BLaER1 treated with 17β-estradiol and CSF1 and Interleukin-3, amounts not matched to agents 10 nM and 100 nM (cell line): ENCODE results near the gene DAPK2.

Source experiments
- H3K27ac ChIP-seq, 11 experiments: shearing (Covaris generic); formaldehyde crosslinking; 2 replicates each; pipeline ENCODE4 v1.8.1; 2022
- H3K27me3 ChIP-seq, 11 experiments: shearing (Covaris generic); formaldehyde crosslinking; 2 replicates each; pipeline ENCODE4 v1.8.1; 2022
- H3K36me3 ChIP-seq, 11 experiments: shearing (Covaris generic); formaldehyde crosslinking; 2 replicates each; pipeline ENCODE4 v1.8.1; 2022
- H3K4me1 ChIP-seq, 10 experiments: shearing (Covaris generic); formaldehyde crosslinking; 2 replicates each; pipeline ENCODE4 v1.8.1; 2022
- H3K4me2 ChIP-seq, 11 experiments: shearing (Covaris generic); formaldehyde crosslinking; 2 replicates each; pipeline ENCODE4 v1.8.1; 2022
- H3K4me3 ChIP-seq, 10 experiments: shearing (Covaris generic); formaldehyde crosslinking; 2 replicates each; pipeline ENCODE4 v1.8.1; 2022
- H3K9ac ChIP-seq, 11 experiments: shearing (Covaris generic); formaldehyde crosslinking; 2 replicates each; pipeline ENCODE4 v1.8.1; 2022
- H3K9me3 ChIP-seq, 11 experiments: shearing (Covaris generic); formaldehyde crosslinking; replicated peaks in 1 of 11; 2 replicates each; pipeline ENCODE4 v1.8.1; 2022
- H4K20me1 ChIP-seq, 11 experiments: shearing (Covaris generic); formaldehyde crosslinking; 2 replicates each; pipeline ENCODE4 v1.8.1; 2022
- Cebpa-rat ChIP-seq, 11 experiments: shearing (Covaris generic); IDR thresholded peaks; 2 replicates each; pipeline ENCODE4 v1.8.1; 2022

Gene DAPK2

DNA sequence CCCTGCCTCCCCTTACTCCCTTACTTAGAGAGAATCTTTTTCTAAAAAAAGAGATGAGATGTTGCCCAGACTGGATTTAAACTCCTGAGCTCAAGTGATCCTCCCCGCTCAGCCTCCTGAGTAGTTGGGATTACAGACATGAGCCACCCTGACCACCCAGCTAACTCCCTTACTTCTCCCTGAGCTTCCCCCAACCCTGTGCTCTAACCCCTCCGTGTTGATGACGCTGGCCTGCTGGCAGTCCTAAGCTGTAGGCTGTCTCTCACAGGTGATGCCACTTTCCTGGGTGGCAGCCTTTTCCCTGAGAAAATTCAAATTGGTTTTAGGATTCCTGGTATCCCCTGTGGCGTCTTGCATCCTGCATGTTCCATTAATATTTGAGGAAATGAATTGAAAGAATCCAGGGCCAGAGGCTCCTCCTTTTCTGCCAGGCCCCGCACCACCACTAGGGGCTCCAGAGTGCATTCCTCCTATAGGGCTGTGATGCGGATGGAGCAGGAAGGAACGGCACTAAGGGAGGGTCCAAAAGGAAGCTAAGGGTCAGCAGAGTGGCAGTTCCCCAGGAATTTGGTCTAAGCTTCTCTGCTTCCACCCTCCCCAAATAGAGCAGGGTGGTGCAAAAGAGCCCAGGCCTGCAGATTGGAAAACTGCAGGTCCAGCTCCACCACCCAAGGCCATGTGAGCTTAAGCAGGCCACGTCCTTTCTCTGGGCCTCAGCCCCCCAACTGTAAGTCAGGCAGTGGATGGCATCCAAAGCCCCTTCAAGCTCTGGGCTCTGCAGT is 101.1 kb downstream of the DAPK2 start:
- Histone ChIP-seq H3K4me3 (no peak overlapping the region), H3K4me2 (no peak overlapping the region), H3K27me3 (no peaks in the 10 kb centered on the region), H3K9ac (no peak overlapping the region), H3K4me1 (peaks cover 10 to 18% (median 14%) of the 10 kb centered on the region in 10 experiments), H3K27ac (no peak overlapping the region), H3K9me3 (no peaks in the 10 kb centered on the region), H3K36me3 (no peaks in the 10 kb centered on the region), H4K20me1 (no peaks in the 10 kb centered on the region)
- no peak for TF ChIP-seq Cebpa-rat (IDR thresholded peaks at IDR 0.05)

GRCh38 chr15:63944681-63944955 is 101.7 kb downstream of the DAPK2 start:
- Histone ChIP-seq H3K9ac (no peak overlapping the region), H3K36me3 (no peaks in the 10 kb centered on the region), H3K27ac (no peak overlapping the region), H3K27me3 (no peaks in the 10 kb centered on the region), H3K9me3 (no peaks in the 10 kb centered on the region), H3K4me2 (no peak overlapping the region), H3K4me3 (no peak overlapping the region), H4K20me1 (no peaks in the 10 kb centered on the region), H3K4me1 (peaks cover 11 to 23% (median 19%) of the 10 kb centered on the region in 10 experiments)
- TF ChIP-seq Cebpa-rat (IDR thresholded peaks at IDR 0.05): no peak

DNA sequence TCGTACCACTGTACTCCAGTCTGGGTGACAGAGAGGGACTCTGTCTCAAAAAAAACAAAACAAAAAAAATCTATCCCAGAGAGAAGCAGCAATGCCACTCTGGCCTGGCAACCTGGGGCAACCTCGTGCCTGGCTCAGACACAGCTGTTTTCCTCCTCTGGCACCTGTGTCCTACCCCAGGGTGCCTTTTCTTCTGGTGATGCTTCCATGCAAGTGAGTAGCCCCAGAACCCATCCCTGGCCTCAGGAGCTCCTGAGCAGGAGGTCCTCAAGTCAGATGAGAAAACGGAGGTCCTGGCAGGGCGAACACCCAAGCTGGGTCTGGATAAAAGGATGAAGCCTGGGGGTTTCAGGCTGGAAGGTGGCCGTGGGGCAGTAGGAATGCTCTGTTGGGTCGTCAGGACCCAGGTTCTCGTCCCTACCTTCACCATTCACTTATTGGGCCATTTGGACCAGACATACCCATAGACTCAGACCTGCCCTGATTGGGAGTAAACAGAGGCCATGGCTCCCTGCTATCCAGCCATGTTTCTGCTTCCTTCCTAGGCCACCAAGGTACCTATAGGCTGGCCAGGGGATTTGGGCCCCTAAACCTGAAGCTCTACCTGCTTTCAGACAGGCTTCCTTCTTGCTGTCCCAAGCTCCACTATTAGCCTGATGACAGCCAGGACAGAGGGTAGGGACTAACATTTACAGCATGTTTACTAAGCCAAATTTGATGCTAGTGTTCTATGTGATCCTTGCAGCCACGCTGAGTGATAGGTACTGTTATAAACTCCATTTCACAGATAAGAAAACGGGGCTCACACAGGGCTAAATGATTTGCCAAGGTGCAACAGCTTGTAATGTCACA is 102.2 kb downstream of the DAPK2 start:
- Histone ChIP-seq H3K27me3 (no peaks in the 10 kb centered on the region), H3K4me3 (no peak overlapping the region), H3K4me1 (peaks cover 12 to 23% (median 19%) of the 10 kb centered on the region in 10 experiments), H3K27ac (no peak overlapping the region), H3K9me3 (no peaks in the 10 kb centered on the region), H3K9ac (no peak overlapping the region), H3K36me3 (no peaks in the 10 kb centered on the region), H3K4me2 (no peak overlapping the region), H4K20me1 (no peaks in the 10 kb centered on the region)
- no peak for TF ChIP-seq Cebpa-rat (IDR thresholded peaks at IDR 0.05)

- H3K27ac ChIP-seq: no peak overlapping the region
- no peaks in the 10 kb centered on the region for H4K20me1 ChIP-seq
- H3K4me3 ChIP-seq: no peak overlapping the region
- no peaks in the 10 kb centered on the region for H3K27me3 ChIP-seq
- no peak for TF ChIP-seq Cebpa-rat (IDR thresholded peaks at IDR 0.05)
- no peaks in the 10 kb centered on the region for H3K36me3 ChIP-seq
- no peak overlapping the region for H3K9ac ChIP-seq
- peaks cover 17 to 28% (median 24%) of the 10 kb centered on the region in 10 experiments for H3K4me1 ChIP-seq
- no peak overlapping the region for H3K4me2 ChIP-seq
- no peaks in the 10 kb centered on the region for H3K9me3 ChIP-seq
These were observed 103.6 kb downstream of the DAPK2 start for GRCh38 chr15:63942486-63943365.

DNA sequence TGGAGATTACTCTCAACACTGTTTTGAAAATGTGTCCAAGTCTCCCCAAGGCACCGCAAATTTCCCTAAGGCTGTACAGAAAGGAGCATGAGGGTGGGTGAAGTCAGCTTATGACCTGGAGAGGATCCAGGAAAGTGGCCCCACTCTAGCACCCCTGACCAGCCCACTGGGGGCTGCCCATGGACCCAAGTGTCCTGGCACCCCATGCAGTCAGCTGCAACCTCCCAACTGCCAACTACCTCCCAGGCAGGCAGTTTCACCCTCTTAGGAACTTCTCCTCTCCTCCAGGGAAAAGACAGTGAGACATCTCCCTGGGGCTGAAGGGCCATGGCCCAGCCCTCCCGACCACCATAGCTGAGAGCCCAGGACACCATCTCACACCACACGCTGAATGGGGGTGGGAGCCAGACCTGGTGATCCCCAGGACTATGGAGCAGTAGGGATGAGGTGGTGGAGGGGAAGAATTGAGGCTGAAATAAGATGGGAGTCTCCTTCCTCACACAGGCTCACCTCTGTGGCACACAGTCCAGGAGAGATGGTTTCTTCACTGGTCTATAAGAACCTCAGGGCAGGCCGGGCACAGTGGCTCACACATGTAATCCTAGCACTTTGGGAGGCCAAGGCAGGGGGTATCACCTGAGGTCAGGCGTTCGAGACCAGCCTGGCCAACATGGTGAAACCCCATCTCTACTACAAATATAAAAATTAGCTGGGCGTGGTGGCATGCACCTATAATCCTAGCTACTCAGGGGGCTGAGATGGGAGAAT is 104.4 kb downstream of the DAPK2 start:
- Histone ChIP-seq H3K27ac (no peak overlapping the region), H3K27me3 (no peaks in the 10 kb centered on the region), H3K36me3 (no peaks in the 10 kb centered on the region), H3K4me2 (no peak overlapping the region), H4K20me1 (no peaks in the 10 kb centered on the region), H3K9ac (no peak overlapping the region), H3K4me1 (peaks cover 17 to 33% (median 26%) of the 10 kb centered on the region in 10 experiments), H3K9me3 (no peaks in the 10 kb centered on the region), H3K4me3 (no peak overlapping the region)
- TF ChIP-seq Cebpa-rat (IDR thresholded peaks at IDR 0.05): no peak

DNA sequence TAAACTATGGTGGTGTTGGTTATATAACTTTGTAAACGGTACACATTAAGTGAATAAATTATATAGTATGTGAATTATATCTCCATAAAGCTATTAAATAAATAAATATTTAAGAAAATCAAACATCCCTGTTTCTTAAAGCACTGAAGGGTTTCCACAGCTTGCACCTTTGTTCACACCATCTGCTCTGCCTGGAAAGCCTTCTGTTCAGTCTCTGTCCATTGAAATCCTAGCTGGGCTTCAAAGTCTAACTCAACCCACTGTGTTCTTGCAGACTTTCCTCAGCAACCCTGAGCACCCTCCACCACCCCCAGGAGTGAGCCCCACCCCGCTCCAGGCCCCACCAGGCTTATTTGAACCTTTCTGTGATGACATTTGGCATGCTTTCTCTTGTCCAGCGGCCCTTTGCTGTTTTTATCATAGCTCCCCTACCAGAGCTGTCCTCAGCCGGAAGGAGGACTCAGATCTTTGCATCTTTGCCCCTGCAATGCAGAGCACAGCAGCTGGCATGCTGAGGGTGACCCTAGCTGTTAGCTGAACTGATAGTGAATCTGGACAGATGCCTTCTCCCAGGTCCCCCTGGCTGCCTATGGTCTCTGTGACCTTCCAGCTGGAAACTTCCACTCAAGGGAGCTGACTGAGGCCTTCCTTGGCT is 105.2 kb downstream of the DAPK2 start:
- TF ChIP-seq Cebpa-rat (IDR thresholded peaks at IDR 0.05): no peak
- Histone ChIP-seq H3K9me3 (no peaks in the 10 kb centered on the region), H3K4me2 (no peak overlapping the region), H3K9ac (no peak overlapping the region), H3K4me3 (no peak overlapping the region), H3K36me3 (no peaks in the 10 kb centered on the region), H3K4me1 (peaks cover 17 to 33% (median 26%) of the 10 kb centered on the region in 10 experiments), H3K27me3 (no peaks in the 10 kb centered on the region), H4K20me1 (no peaks in the 10 kb centered on the region), H3K27ac (no peak overlapping the region)

GRCh38 chr15:63939531-63940130 is 106.7 kb downstream of the DAPK2 start:
- Histone ChIP-seq H3K4me3 (no peak overlapping the region), H3K9ac (peak overlapping the region in 2 of 11 experiments; percentile 25 to 35; a peak in 1 of 22 replicates), H4K20me1 (no peaks in the 10 kb centered on the region), H3K4me1 (peaks cover 17 to 33% (median 26%) of the 10 kb centered on the region in 10 experiments), H3K27me3 (no peaks in the 10 kb centered on the region), H3K27ac (peak overlapping the region in 4 of 11 experiments; percentile 33 to 60 (median 47); a peak in 8 of 22 replicates), H3K4me2 (peak overlapping the region; percentile 65 to 95 (median 80); a peak in 20 of 22 replicates), H3K9me3 (no peaks in the 10 kb centered on the region), H3K36me3 (no peaks in the 10 kb centered on the region)
- no peak for TF ChIP-seq Cebpa-rat (IDR thresholded peaks at IDR 0.05)
